Nephron progenitor cell (in vitro differentiated cells): ENCODE results near the gene SCAMP2.
"Not testable (repeated sequence)": the region's sequence is repeated elsewhere in the genome, so short reads cannot be mapped to it uniquely, and the experiment has no call there.

Experiments used
- DNase-seq: peaks from one replicate; pipeline ENCODE4 v3.0.0; 2021
- H3K27ac Mint-ChIP-seq: 2 replicates; pipeline ENCODE4 v1.8.0; 2021; ENCODE audit warnings: mild to moderate bottlenecking, moderate library complexity, mixed read lengths
- H3K27me3 Mint-ChIP-seq: 2 replicates; pipeline ENCODE4 v1.8.0; 2021; ENCODE audit warnings: mild to moderate bottlenecking, low read depth, mixed read lengths; ENCODE audit not compliant: poor library complexity
- H3K36me3 Mint-ChIP-seq: 2 replicates; pipeline ENCODE4 v1.8.0; 2021; ENCODE audit warnings: low read depth, mixed read lengths
- H3K4me1 Mint-ChIP-seq: 2 replicates; pipeline ENCODE4 v1.8.0; 2021; ENCODE audit warnings: mixed read lengths
- H3K4me3 Mint-ChIP-seq: 2 replicates; pipeline ENCODE4 v1.8.0; 2021; ENCODE audit warnings: mild to moderate bottlenecking, moderate library complexity, mixed read lengths
- H3K9me3 Mint-ChIP-seq: 2 replicates; pipeline ENCODE4 v1.8.0; 2021; ENCODE audit warnings: mild to moderate bottlenecking, moderate library complexity, mixed read lengths
- CTCF ChIP-seq: fragments of 200-600 bp; sonication (generic); IDR thresholded peaks from 2 replicates; pipeline ENCODE4 v1.5.0; 2021; ENCODE audit warnings: antibody characterized with exemption

SCAMP2 gene

GRCh38 chr15:74873036-74873755, at the start of gene SCAMP2:
SCAMP2 (minus strand) TSS chr15:74873365; CDS start chr15:74873255, 110 bp downstream.
- Mint-ChIP-seq H3K9me3 (peaks cover under 1% of the 10 kb centered on the region), H3K27ac (peak within 1 kb of the TSS; percentile 90), H3K36me3 (peaks cover 2% of the 10 kb centered on the region), H3K4me1 (peaks cover 25% of the 10 kb centered on the region), H3K4me3 (peak within 1 kb of the TSS; percentile 94), H3K27me3 (peaks cover 4% of the 10 kb centered on the region)
- no peak for TF ChIP-seq CTCF
- DNase-seq = peak; percentile 91

GRCh38 chr15:74920456-74920855, 47.3 kb upstream of the SCAMP2 start:
- Mint-ChIP-seq H3K36me3 (peaks cover 68% of the 10 kb centered on the region), H3K9me3 (no peaks in the 10 kb centered on the region)
- no peak for TF ChIP-seq CTCF

GRCh38 chr15:74917676-74918075, 44.5 kb upstream of the SCAMP2 start:
- DNase-seq = no peak
- Mint-ChIP-seq H3K36me3 (peaks cover 75% of the 10 kb centered on the region), H3K4me1 (no peaks in the 10 kb centered on the region)

More at GRCh38 chr15:74920456-74920855, 47.3 kb upstream of the SCAMP2 start:
- no peak overlapping the region for H3K4me3 Mint-ChIP-seq
- H3K4me1 Mint-ChIP-seq = no peaks in the 10 kb centered on the region
- no peak for DNase-seq
- no peaks in the 10 kb centered on the region for H3K27me3 Mint-ChIP-seq
- H3K27ac Mint-ChIP-seq = no peak overlapping the region

GRCh38 chr15:74913799-74914198, 40.6 kb upstream of the SCAMP2 start:
- Mint-ChIP-seq H3K27ac (peak overlapping the region; percentile 79), H3K36me3 (peaks cover 77% of the 10 kb centered on the region)
- not testable (repeated sequence) for H3K27me3 Mint-ChIP-seq, H3K9me3 Mint-ChIP-seq, H3K4me3 Mint-ChIP-seq, H3K4me1 Mint-ChIP-seq, DNase-seq

More at GRCh38 chr15:74917676-74918075, 44.5 kb upstream of the SCAMP2 start:
- no peak for TF ChIP-seq CTCF
- H3K27ac Mint-ChIP-seq = no peak overlapping the region
- H3K9me3 Mint-ChIP-seq = no peaks in the 10 kb centered on the region
- H3K27me3 Mint-ChIP-seq = no peaks in the 10 kb centered on the region
- H3K4me3 Mint-ChIP-seq = no peak overlapping the region

GRCh38 chr15:74913041-74913440, 39.9 kb upstream of the SCAMP2 start:
- peaks cover 73% of the 10 kb centered on the region for H3K36me3 Mint-ChIP-seq
- H3K4me1 Mint-ChIP-seq = no peaks in the 10 kb centered on the region
- no peak overlapping the region for H3K4me3 Mint-ChIP-seq
- peaks cover 6% of the 10 kb centered on the region for H3K9me3 Mint-ChIP-seq
- no peak overlapping the region for H3K27ac Mint-ChIP-seq
- no peaks in the 10 kb centered on the region for H3K27me3 Mint-ChIP-seq
- DNase-seq = no peak
- no peak for TF ChIP-seq CTCF

GRCh38 chr15:74908635-74909034, 35.5 kb upstream of the SCAMP2 start:
- peaks cover 62% of the 10 kb centered on the region for H3K36me3 Mint-ChIP-seq
- peaks cover 34% of the 10 kb centered on the region for H3K4me1 Mint-ChIP-seq
- peaks cover 6% of the 10 kb centered on the region for H3K9me3 Mint-ChIP-seq
- no peak for TF ChIP-seq CTCF
- no peak overlapping the region for H3K27ac Mint-ChIP-seq
- no peak for DNase-seq
- peaks cover 4% of the 10 kb centered on the region for H3K27me3 Mint-ChIP-seq
- H3K4me3 Mint-ChIP-seq = peak overlapping the region; percentile 4
